ENCODE results near the gene CD300A.

CD300A gene

GRCh38 chr17:74480290-74480689, 13.9 kb downstream of the CD300A start:
- TF ChIP-seq CTCF (IDR thresholded peaks at IDR 0.05), result no peak

- no peak for TF ChIP-seq CTCF (IDR thresholded peaks at IDR 0.05)
Measured at GRCh38 chr17:74481621-74482020, 15.2 kb downstream of the CD300A start.

- TF ChIP-seq CTCF (IDR thresholded peaks at IDR 0.05), result no peak
Measured at GRCh38 chr17:74484066-74484465, 17.6 kb downstream of the CD300A start.

GRCh38 chr17:74485022-74485743, 18.7 kb downstream of the CD300A start:
- TF ChIP-seq CTCF (IDR thresholded peaks at IDR 0.05), result no peak

- TF ChIP-seq CTCF (IDR thresholded peaks at IDR 0.05), result no peak
Measured at GRCh38 chr17:74485841-74486240, 19.4 kb downstream of the CD300A start.

DNA sequence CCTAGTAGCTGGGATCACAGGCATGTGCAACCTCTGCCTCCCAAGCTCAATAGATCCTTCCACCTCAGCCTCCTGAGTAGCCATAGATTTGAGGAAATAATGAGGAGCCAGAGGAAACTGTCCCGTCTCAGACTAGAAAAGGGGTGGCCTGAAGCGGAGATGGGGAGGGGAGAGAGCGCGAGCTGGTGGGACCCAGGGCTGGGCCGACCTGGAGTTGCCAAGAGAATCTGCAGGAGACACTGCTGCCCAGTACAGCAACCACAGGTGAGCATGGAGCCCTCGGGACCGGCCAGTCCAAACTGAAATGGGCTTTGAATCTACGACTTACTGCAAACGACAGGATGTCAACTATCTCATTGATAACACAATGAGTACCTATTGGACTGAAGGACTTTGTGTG, 24.3 kb downstream of the CD300A start:
- TF ChIP-seq CTCF (IDR thresholded peaks at IDR 0.05), result no peak

GRCh38 chr17:74491626-74492025, 25.2 kb downstream of the CD300A start:
- no peak for TF ChIP-seq CTCF (IDR thresholded peaks at IDR 0.05)

Measured in LNCAP (cell line).